Measurements from ENCODE around the gene REPIN1. TPM values are rescaled to one million over a fixed set of nuclear protein-coding genes. Genes with fewer than 3 reads are reported as not detected.

The REPIN1 gene
- total RNA-seq, 4 donors from 2014 or later = 182 to 414 (median 247) TPM

DNA sequence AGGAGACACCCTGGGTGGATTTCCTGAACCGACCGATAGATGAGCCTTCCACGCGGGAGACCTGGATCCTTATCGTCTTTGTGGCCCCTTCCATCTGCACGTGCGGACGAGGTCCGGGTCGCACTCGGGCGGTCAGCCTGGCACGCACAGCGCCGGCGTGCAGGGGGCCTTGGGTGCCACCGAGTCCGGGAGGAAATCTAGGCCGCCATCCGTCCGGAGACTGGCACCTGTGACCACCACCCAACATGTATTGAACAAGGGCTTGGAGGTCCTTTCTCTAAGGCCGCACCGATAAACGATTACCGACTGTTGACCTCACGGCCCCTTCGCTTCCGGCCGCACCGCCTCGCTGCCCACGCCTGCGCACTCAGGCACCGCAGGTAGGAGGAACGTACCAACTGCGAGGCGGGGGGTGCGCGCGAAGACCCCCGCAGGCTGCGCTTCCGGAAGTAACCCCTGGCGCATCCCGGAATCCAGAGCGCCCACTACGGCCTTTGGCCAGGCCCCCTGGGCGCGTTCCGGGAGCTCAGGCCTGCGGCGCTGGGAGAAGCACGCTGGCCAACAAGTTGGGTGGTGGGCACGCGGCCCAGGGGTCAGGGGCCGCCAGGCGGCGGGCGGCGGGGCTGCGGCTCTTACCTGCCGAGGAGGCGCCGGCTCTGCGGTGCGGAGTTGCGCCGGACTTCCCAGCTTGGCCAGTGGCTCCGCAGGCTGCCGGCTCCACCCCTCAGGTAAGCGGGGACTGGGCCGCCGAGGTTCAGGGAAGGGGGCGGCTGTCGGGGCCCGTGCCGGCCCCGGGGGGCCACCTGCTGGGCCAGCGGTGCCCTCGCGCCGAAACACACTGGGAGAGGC, 45.6 kb upstream of the REPIN1 start, which contains the start of the genes ACTR3C and LRRC61:
Gene ACTR3C (minus strand): TSS at position 713 of the 849 bp plus-strand sequence. CDS start 28,249 bp downstream, outside the sequence.
Gene LRRC61 (plus strand): TSS at position 523 of the 849 bp plus-strand sequence. CDS start 13,507 bp downstream, outside the sequence.
- peak within 1 kb of the TSS; percentile 60 to 87 (median 75) for H3K4me3 ChIP-seq
- H3K4me1 ChIP-seq = peaks cover 7 to 23% (median 22%) of the 10 kb centered on the region in 4 donors
- no peaks in the 10 kb centered on the region for H3K27me3 ChIP-seq
- TF ChIP-seq POLR2AphosphoS5 (IDR thresholded peaks at IDR 0.05) (peak; percentile 30 to 50 (median 47)), POLR2A (IDR thresholded peaks at IDR 0.05) (peak; percentile 43), EP300 (IDR thresholded peaks at IDR 0.05; ENCODE audit: low read depth) (no peak), CTCF (IDR thresholded peaks at IDR 0.05) (peak in 4 of 5 experiments; percentile 24 to 54 (median 30))
- DNase-seq = peak; percentile 77
- WGBS, 2 donors (ENCODE audit: low coverage in 1 of 2) = 11% methylated on average over 45 of the region's 82 CpGs; no CpG with 5 or more reads in 1 of the 2 donors
- H3K9me3 ChIP-seq = no peaks in the 10 kb centered on the region
- no peaks in the 10 kb centered on the region for H3K36me3 ChIP-seq
- intact Hi-C loops (cut with DNase I; ENCODE audit: low total_unique reads) (no loop called here), in situ Hi-C loops (cut with MboI; ENCODE audit: low pct_ligation_motif_present in 1 of 4, low pct_unique_long_range_greater_than_20kb in 1 of 4, low sequenced_read_pairs in 3 of 4) (loop anchor here in 3 of 4 donors (25.0 kb wide), 1 partner anchor 89 kb away; a partner anchor contains a TSS)
- H3K27ac ChIP-seq = peak within 1 kb of the TSS; percentile 89 to 96 (median 96)

- no peaks in the 10 kb centered on the region for H3K36me3 ChIP-seq
- TF ChIP-seq CTCF (IDR thresholded peaks at IDR 0.05) = no peak
- no peak for TF ChIP-seq POLR2A (IDR thresholded peaks at IDR 0.05)
- no peak for TF ChIP-seq POLR2AphosphoS5 (IDR thresholded peaks at IDR 0.05)
- no peak for TF ChIP-seq EP300 (IDR thresholded peaks at IDR 0.05; ENCODE audit: low read depth)
- peak overlapping the region; percentile 89 to 96 (median 96) for H3K27ac ChIP-seq
- 17 to 22% methylated on average over 6 to 16 of the region's 16 CpGs for WGBS, 2 donors (ENCODE audit: low coverage in 1 of 2)
- no peaks in the 10 kb centered on the region for H3K27me3 ChIP-seq
- DNase-seq = no peak
- peaks cover 7 to 23% (median 22%) of the 10 kb centered on the region in 4 donors for H3K4me1 ChIP-seq
- intact Hi-C loops (cut with DNase I; ENCODE audit: low total_unique reads) (no loop called here), in situ Hi-C loops (cut with MboI; ENCODE audit: low pct_ligation_motif_present in 1 of 4, low pct_unique_long_range_greater_than_20kb in 1 of 4, low sequenced_read_pairs in 3 of 4) (loop anchor here in 3 of 4 donors (25.0 kb wide), 1 partner anchor 88 kb away; a partner anchor contains a TSS)
- peak overlapping the region; percentile 60 to 87 (median 75) for H3K4me3 ChIP-seq
- no peaks in the 10 kb centered on the region for H3K9me3 ChIP-seq
These were observed 44.8 kb upstream of the REPIN1 start for GRCh38 chr7:150323682-150324372.

- 46 to 51% methylated on average over 8 to 12 of the region's 12 CpGs for WGBS, 2 donors (ENCODE audit: low coverage in 1 of 2)
- H3K4me1 ChIP-seq = peaks cover 7 to 23% (median 22%) of the 10 kb centered on the region in 4 donors
- peak overlapping the region in 3 of 4 donors; percentile 60 to 87 (median 71) for H3K4me3 ChIP-seq
- in situ Hi-C loops (cut with MboI; ENCODE audit: low pct_ligation_motif_present in 1 of 4, low pct_unique_long_range_greater_than_20kb in 1 of 4, low sequenced_read_pairs in 3 of 4) (loop anchor here in 3 of 4 donors (25.0 kb wide), 1 partner anchor 88 kb away; a partner anchor contains a TSS), intact Hi-C loops (cut with DNase I; ENCODE audit: low total_unique reads) (no loop called here)
- no peaks in the 10 kb centered on the region for H3K27me3 ChIP-seq
- no peaks in the 10 kb centered on the region for H3K9me3 ChIP-seq
- TF ChIP-seq POLR2AphosphoS5 (IDR thresholded peaks at IDR 0.05) = peak in 1 of 3 donors; percentile 18
- TF ChIP-seq EP300 (IDR thresholded peaks at IDR 0.05; ENCODE audit: low read depth) = no peak
- peak; percentile 33 for TF ChIP-seq POLR2A (IDR thresholded peaks at IDR 0.05)
- H3K27ac ChIP-seq = peak overlapping the region; percentile 89 to 96 (median 96)
- no peak for DNase-seq
- H3K36me3 ChIP-seq = no peaks in the 10 kb centered on the region
These were observed 44.2 kb upstream of the REPIN1 start for GRCh38 chr7:150324373-150324961.

- no peak overlapping the region for H3K4me3 ChIP-seq
- DNase-seq = no peak
- 89 to 96% methylated on average over 5 to 10 of the region's 10 CpGs for WGBS, 2 donors (ENCODE audit: low coverage in 1 of 2)
- no peaks in the 10 kb centered on the region for H3K36me3 ChIP-seq
- peaks cover 7 to 23% (median 22%) of the 10 kb centered on the region in 4 donors for H3K4me1 ChIP-seq
- no peaks in the 10 kb centered on the region for H3K27me3 ChIP-seq
- TF ChIP-seq CTCF (IDR thresholded peaks at IDR 0.05) (no peak), EP300 (IDR thresholded peaks at IDR 0.05; ENCODE audit: low read depth) (no peak), POLR2A (IDR thresholded peaks at IDR 0.05) (no peak), POLR2AphosphoS5 (IDR thresholded peaks at IDR 0.05) (peak in 1 of 3 donors; percentile 28)
- intact Hi-C loops (cut with DNase I; ENCODE audit: low total_unique reads) = no loop called here
- H3K27ac ChIP-seq = peak overlapping the region; percentile 89 to 96 (median 96)
- in situ Hi-C loops (cut with MboI; ENCODE audit: low pct_ligation_motif_present in 1 of 4, low pct_unique_long_range_greater_than_20kb in 1 of 4, low sequenced_read_pairs in 3 of 4) = no loop called here
- no peaks in the 10 kb centered on the region for H3K9me3 ChIP-seq
These were observed 43.5 kb upstream of the REPIN1 start for GRCh38 chr7:150325110-150325611.
